ENCODE data around the gene PRR20D. TPM values are rescaled to one million over a fixed set of nuclear protein-coding genes. Genes with fewer than 3 reads are reported as not detected.
"Not testable (repeated sequence)": the region's sequence is repeated elsewhere in the genome, so short reads cannot be mapped to it uniquely, and the experiment has no call there.

PRR20D gene
- total RNA-seq, 4 donors from 2014 or later: not detected

- Histone ChIP-seq H3K27me3 (no peaks in the 10 kb centered on the region), H3K4me3 (no peak overlapping the region), H3K4me1 (no peaks in the 10 kb centered on the region), H3K9me3 (no peaks in the 10 kb centered on the region), H3K36me3 (no peaks in the 10 kb centered on the region), H3K27ac (no peak overlapping the region)
- intact Hi-C loops (cut with DNase I): no loop called here
- no peak for DNase-seq
- no peak for TF ChIP-seq POLR2A (IDR thresholded peaks at IDR 0.05)
- no peak for TF ChIP-seq CTCF (IDR thresholded peaks at IDR 0.05)
- 93% methylated on average over 4 of the region's 5 CpGs for WGBS, 2 donors
Observed at GRCh38 chr13:57138988-57139387, 21.4 kb upstream of the PRR20D start.

GRCh38 chr13:57139781-57140180, 20.7 kb upstream of the PRR20D start:
- H3K9me3 ChIP-seq; H3K4me3 ChIP-seq; intact Hi-C loops (cut with DNase I); DNase-seq; H3K27me3 ChIP-seq; H3K27ac ChIP-seq; H3K36me3 ChIP-seq; H3K4me1 ChIP-seq: not testable (repeated sequence)
- no CpG with 5 or more reads among the region's 18 CpGs for WGBS, 2 donors

GRCh38 chr13:57140235-57140968, 20.0 kb upstream of the PRR20D start, which contains the start of gene PRR20A:
TSS of gene PRR20A (plus strand) at chr13:57140918. CDS start at chr13:57141305, 387 bp downstream.
- not testable (repeated sequence) for DNase-seq, H3K9me3 ChIP-seq
- whole genome bisulfite sequencing, 2 donors: 92 to 94% methylated on average over 7 to 10 of the region's 34 CpGs

GRCh38 chr13:57147188-57147587, 13.2 kb upstream of the PRR20D start, which contains the start of gene PRR20B:
TSS of gene PRR20B (plus strand) at chr13:57147488. CDS start at chr13:57147875, 387 bp downstream.
- H3K27ac ChIP-seq; H3K9me3 ChIP-seq; DNase-seq; H3K4me1 ChIP-seq; H3K36me3 ChIP-seq; H3K27me3 ChIP-seq; intact Hi-C loops (cut with DNase I); H3K4me3 ChIP-seq: not testable (repeated sequence)
- no CpG with 5 or more reads among the region's 22 CpGs for WGBS, 2 donors

More at GRCh38 chr13:57140235-57140968, 20.0 kb upstream of the PRR20D start, which contains the start of gene PRR20A:
- H3K4me3 ChIP-seq; H3K4me1 ChIP-seq; H3K36me3 ChIP-seq; H3K27ac ChIP-seq; intact Hi-C loops (cut with DNase I); H3K27me3 ChIP-seq: not testable (repeated sequence)

GRCh38 chr13:57148106-57148505, 12.3 kb upstream of the PRR20D start:
- H3K27ac ChIP-seq; intact Hi-C loops (cut with DNase I); DNase-seq; H3K9me3 ChIP-seq; H3K27me3 ChIP-seq; H3K36me3 ChIP-seq; H3K4me1 ChIP-seq; H3K4me3 ChIP-seq: not testable (repeated sequence)
- 91 to 93% methylated on average over 9 of the region's 14 CpGs for WGBS, 2 donors

- intact Hi-C loops (cut with DNase I); H3K36me3 ChIP-seq; H3K27me3 ChIP-seq; H3K27ac ChIP-seq; H3K4me1 ChIP-seq; H3K4me3 ChIP-seq; DNase-seq; H3K9me3 ChIP-seq: not testable (repeated sequence)
- WGBS, 2 donors: no CpG with 5 or more reads among the region's 22 CpGs
Observed at GRCh38 chr13:57153761-57154160, 6.7 kb upstream of the PRR20D start, which contains the start of gene PRR20C. TSS of gene PRR20C (plus strand) at chr13:57154061. CDS start at chr13:57154448, 387 bp downstream.

GRCh38 chr13:57166897-57167296, 6.5 kb downstream of the PRR20D start, which contains the start of gene PRR20E:
TSS of gene PRR20E (plus strand) at chr13:57167197. CDS start at chr13:57167584, 387 bp downstream.
- intact Hi-C loops (cut with DNase I): not testable (repeated sequence)

GRCh38 chr13:57191667-57192066, 31.2 kb downstream of the PRR20D start:
- H3K4me1 ChIP-seq: no peaks in the 10 kb centered on the region
- H3K27ac ChIP-seq: no peak overlapping the region
- H3K27me3 ChIP-seq: no peaks in the 10 kb centered on the region
- intact Hi-C loops (cut with DNase I): no loop called here
- no peak for DNase-seq
- H3K4me3 ChIP-seq: no peak overlapping the region
- H3K36me3 ChIP-seq: no peaks in the 10 kb centered on the region
- 63 to 64% methylated on average over 1 of the region's 1 CpG for WGBS, 2 donors
- TF ChIP-seq POLR2A (IDR thresholded peaks at IDR 0.05) (no peak), CTCF (IDR thresholded peaks at IDR 0.05) (no peak)
- H3K9me3 ChIP-seq: no peaks in the 10 kb centered on the region

More at GRCh38 chr13:57166897-57167296, 6.5 kb downstream of the PRR20D start, which contains the start of gene PRR20E:
- H3K27ac ChIP-seq, H3K27me3 ChIP-seq, H3K4me1 ChIP-seq, H3K9me3 ChIP-seq, DNase-seq, H3K36me3 ChIP-seq, H3K4me3 ChIP-seq: not testable (repeated sequence)
- WGBS, 2 donors: no CpG with 5 or more reads among the region's 22 CpGs

Measured in esophagus squamous epithelium (tissue), 5 donors.